ENCODE measurements around the gene PLPP4.

PLPP4 gene

GRCh38 chr10:120553911-120554310 is 96.9 kb downstream of the PLPP4 start:
- H3K4me1 Mint-ChIP-seq = no peaks in the 10 kb centered on the region
- TF ChIP-seq CTCF (IDR thresholded peaks at IDR 0.05) = no peak
- H3K36me3 Mint-ChIP-seq (ENCODE audit: low read depth) = no peaks in the 10 kb centered on the region
- H3K27me3 Mint-ChIP-seq (ENCODE audit: low read depth, poor library complexity) = peaks cover 4% of the 10 kb centered on the region
- DNase-seq = no peak
- H3K9me3 Mint-ChIP-seq = peaks cover 13% of the 10 kb centered on the region
- no peak overlapping the region for H3K27ac Mint-ChIP-seq
- no peak overlapping the region for H3K4me3 Mint-ChIP-seq

DNA sequence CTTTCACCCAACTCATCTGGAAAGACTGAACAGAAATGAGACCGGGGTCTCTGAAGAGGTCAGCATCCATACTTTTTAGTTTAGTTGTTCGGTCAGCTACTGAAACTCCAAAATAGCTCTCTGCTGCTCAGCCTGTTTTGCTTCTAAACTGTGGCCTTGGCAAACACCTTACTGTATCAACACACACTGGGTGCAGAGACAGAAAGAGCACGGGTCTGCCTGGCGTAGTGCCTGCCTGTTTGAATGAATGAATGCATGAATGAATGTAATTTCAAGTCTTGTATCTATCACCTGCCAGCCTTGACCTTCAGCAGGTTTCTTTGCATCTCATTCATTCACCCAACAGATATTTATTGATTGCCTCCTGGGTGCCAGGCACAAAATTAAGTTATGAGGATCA is 98.4 kb downstream of the PLPP4 start:
- no peaks in the 10 kb centered on the region for H3K4me1 Mint-ChIP-seq
- H3K27me3 Mint-ChIP-seq (ENCODE audit: low read depth, poor library complexity) = peaks cover 4% of the 10 kb centered on the region

GRCh38 chr10:120555842-120556532 is 99.0 kb downstream of the PLPP4 start:
- DNase-seq = no peak
- no peak overlapping the region for H3K27ac Mint-ChIP-seq

More for the DNA sequence above, 98.4 kb downstream of the PLPP4 start:
- Mint-ChIP-seq H3K36me3 (ENCODE audit: low read depth) (no peaks in the 10 kb centered on the region), H3K9me3 (peaks cover 13% of the 10 kb centered on the region), H3K4me3 (no peak overlapping the region), H3K27ac (no peak overlapping the region)
- no peak for TF ChIP-seq CTCF (IDR thresholded peaks at IDR 0.05)
- no peak for DNase-seq

GRCh38 chr10:120557311-120557710 is 100.3 kb downstream of the PLPP4 start:
- no peak overlapping the region for H3K27ac Mint-ChIP-seq
- no peaks in the 10 kb centered on the region for H3K4me1 Mint-ChIP-seq
- no peaks in the 10 kb centered on the region for H3K36me3 Mint-ChIP-seq (ENCODE audit: low read depth)
- no peak for TF ChIP-seq CTCF (IDR thresholded peaks at IDR 0.05)
- peaks cover 13% of the 10 kb centered on the region for H3K9me3 Mint-ChIP-seq
- no peak overlapping the region for H3K4me3 Mint-ChIP-seq
- DNase-seq = no peak
- H3K27me3 Mint-ChIP-seq (ENCODE audit: low read depth, poor library complexity) = no peaks in the 10 kb centered on the region

More at GRCh38 chr10:120555842-120556532, 99.0 kb downstream of the PLPP4 start:
- no peak for TF ChIP-seq CTCF (IDR thresholded peaks at IDR 0.05)
- Mint-ChIP-seq H3K27me3 (ENCODE audit: low read depth, poor library complexity) (peaks cover 4% of the 10 kb centered on the region), H3K4me1 (no peaks in the 10 kb centered on the region), H3K9me3 (peaks cover 13% of the 10 kb centered on the region), H3K4me3 (no peak overlapping the region), H3K36me3 (ENCODE audit: low read depth) (no peaks in the 10 kb centered on the region)

DNA sequence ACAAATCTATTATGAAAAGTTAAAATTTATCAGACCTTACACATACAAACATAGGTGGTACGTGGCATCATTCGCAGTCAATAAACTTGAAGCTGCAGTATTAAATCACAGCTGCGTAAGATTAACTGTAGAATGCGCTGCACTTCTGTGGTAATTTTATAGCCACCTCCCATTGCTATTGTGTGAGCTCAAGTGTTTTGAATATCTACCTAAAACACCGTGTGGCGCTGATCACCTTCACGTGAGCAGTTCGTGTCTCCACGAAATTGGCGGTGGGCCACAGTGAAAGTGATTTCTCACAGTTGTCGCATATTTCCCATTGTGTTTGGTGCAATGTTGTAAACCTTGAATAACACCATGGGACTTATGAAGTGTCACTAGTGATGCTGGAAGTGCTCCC is 102.8 kb downstream of the PLPP4 start:
- no peak for TF ChIP-seq CTCF (IDR thresholded peaks at IDR 0.05)
- no peaks in the 10 kb centered on the region for H3K27me3 Mint-ChIP-seq (ENCODE audit: low read depth, poor library complexity)
- H3K27ac Mint-ChIP-seq = no peak overlapping the region
- H3K4me3 Mint-ChIP-seq = no peak overlapping the region
- H3K36me3 Mint-ChIP-seq (ENCODE audit: low read depth) = no peaks in the 10 kb centered on the region
- H3K4me1 Mint-ChIP-seq = no peaks in the 10 kb centered on the region
- DNase-seq = no peak
- no peaks in the 10 kb centered on the region for H3K9me3 Mint-ChIP-seq

DNA sequence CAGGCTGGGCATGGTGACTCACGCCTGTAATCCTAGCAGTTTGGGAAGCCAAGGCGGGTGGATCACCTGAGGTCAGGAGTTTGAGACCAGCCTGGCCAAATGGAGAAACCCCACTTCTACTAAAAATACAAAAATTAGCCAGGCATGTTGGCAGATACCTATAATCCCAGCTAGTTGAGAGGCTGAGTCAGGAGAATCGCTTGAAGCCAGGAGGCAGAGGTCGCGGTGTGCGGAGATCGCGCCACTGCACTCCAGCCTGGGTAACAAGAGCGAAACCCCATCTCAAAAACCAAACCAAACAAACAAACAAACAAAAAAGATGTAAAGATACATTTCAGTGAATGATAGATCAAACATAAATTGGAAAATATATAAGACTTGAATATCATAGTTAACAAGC is 105.9 kb downstream of the PLPP4 start:
- Mint-ChIP-seq H3K27ac (no peak overlapping the region), H3K4me1 (no peaks in the 10 kb centered on the region), H3K27me3 (ENCODE audit: low read depth, poor library complexity) (peaks cover 7% of the 10 kb centered on the region), H3K36me3 (ENCODE audit: low read depth) (no peaks in the 10 kb centered on the region), H3K4me3 (no peak overlapping the region), H3K9me3 (no peaks in the 10 kb centered on the region)
- no peak for TF ChIP-seq CTCF (IDR thresholded peaks at IDR 0.05)
- DNase-seq = no peak
